Spleen (tissue), 7 donors: ENCODE measurements around the gene LRCH1.

Experiments used
- CTCF ChIP-seq, 11 experiments: fragments of 200-600 bp in 7 of 11; fragments of 450-650 bp in 4 of 11; sonication (generic) in 4 of 11; IDR thresholded peaks in 8 of 11; conservative IDR thresholded peaks in 3 of 11; 1 replicate in 7 of 11; 2 replicates in 4 of 11; pipeline versions ENCODE4 v1.4.0 to v1.8.0; 2016 to 2021; ENCODE audit warnings: antibody characterized with exemption in 11 of 11, inconsistent platforms in 4 of 11, mild to moderate bottlenecking in 1 of 11
- POLR2A ChIP-seq, 3 donors: fragments of 450-650 bp; IDR thresholded peaks; one replicate each; pipeline ENCODE4 v1.5.1; 2017; ENCODE audit warnings: antibody characterized with exemption in 3 of 3, mild to moderate bottlenecking in 1 of 3
- POLR2AphosphoS5 ChIP-seq, 3 donors: sonication (generic); formaldehyde crosslinking; IDR thresholded peaks; one replicate each; pipeline ENCODE4 v1.5.1; 2017; ENCODE audit warnings: antibody characterized with exemption in 3 of 3
- donor health status: DM: no; HTN: no; CAD: no; lungs with moderate emphysema.
- donor health status: DM: no; HTN: no; CAD: no.
- donor health status: DM: no; HTN: no; CAD: no.

DNA sequence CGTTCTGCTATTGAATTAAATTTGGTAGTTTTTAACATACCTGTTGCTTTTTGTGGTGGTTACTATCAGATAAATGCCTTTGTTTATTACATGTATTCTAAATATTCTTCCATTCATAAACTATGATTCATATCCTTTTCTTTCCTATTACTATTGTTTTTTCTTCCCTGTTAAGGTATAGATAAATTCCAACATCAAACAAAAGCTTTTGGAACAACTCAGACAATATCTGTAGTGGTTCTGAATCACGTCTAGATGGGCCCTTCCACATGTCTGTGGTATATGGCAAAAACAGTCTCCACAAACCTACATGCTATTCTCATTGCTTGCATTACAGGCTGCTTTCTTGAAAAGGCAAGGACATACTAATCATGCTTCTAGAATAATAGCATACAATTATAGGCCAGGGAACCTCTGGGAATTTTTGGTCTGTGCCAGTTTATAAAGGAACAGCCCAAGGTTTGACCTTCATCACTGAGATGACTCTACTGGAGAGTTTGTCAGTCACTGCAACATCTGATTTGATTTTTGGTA lies 6.4 kb downstream of the LRCH1 start:
- TF ChIP-seq CTCF (IDR thresholded peaks at IDR 0.05 in 8 of 11, conservative IDR thresholded peaks at IDR 0.05 in 3 of 11) (no peak), POLR2AphosphoS5 (IDR thresholded peaks at IDR 0.05) (no peak), POLR2A (IDR thresholded peaks at IDR 0.05) (no peak)
